ENCODE data around the gene PABPC3. TPM values are rescaled to one million over a fixed set of nuclear protein-coding genes. Genes with fewer than 3 reads are reported as not detected.

The PABPC3 gene
- total and polyA plus RNA-seq, 2 of the 8 experiments (the other 6 are each of a cell fraction or from before 2014, with no cell fraction given) = 0.18 to 0.48 TPM

GRCh38 chr13:25141042-25141441 is 45.1 kb downstream of the PABPC3 start:
- no peak for FAIRE-seq
- Histone ChIP-seq H2BK20ac (ENCODE audit: low read length) (0 out of 2 replicates have a peak overlapping the region, but pooled peaks have one; percentile 27), H3K56ac (replicated peaks; ENCODE audit: insufficient read length, low read depth, low read length) (no peak overlapping the region), H4K91ac (replicated peaks; ENCODE audit: insufficient read length, low read length) (no peak overlapping the region), H3K18ac (ENCODE audit: extremely low read depth, low read length) (no peak overlapping the region; the same call in 1 of the 2 replicates), H3K14ac (ENCODE audit: insufficient read length) (no peak overlapping the region), H2BK120ac (replicated peaks; ENCODE audit: low read depth, low read length) (no peak overlapping the region), H3K4me2 (ENCODE audit: insufficient read depth in 1 of 2, low read depth in 2 of 2, low read length in 2 of 2) (no peak overlapping the region), H3K27me3 (replicated peaks in 1 of 4; ENCODE audit: control insufficient read depth in 3 of 4, extremely low read depth in 1 of 4, insufficient read depth in 3 of 4, low read length in 3 of 4) (no peaks in the 10 kb centered on the region), H2BK12ac (ENCODE audit: low read depth, low read length) (no peak overlapping the region), H2BK15ac (ENCODE audit: low read length) (no peak overlapping the region), H3K4ac (replicated peaks; ENCODE audit: insufficient read length, low read depth, low read length) (peak overlapping the region; percentile 27), H2BK5ac (ENCODE audit: low read depth, low read length) (no peak overlapping the region), H4K20me1 (replicated peaks in 1 of 2; ENCODE audit: control insufficient read depth in 1 of 2, insufficient read depth in 2 of 2, low read length in 2 of 2) (no peaks in the 10 kb centered on the region), H3K4me1 (replicated peaks in 1 of 4; ENCODE audit: control insufficient read depth in 3 of 4, insufficient read depth in 4 of 4, low read length in 3 of 4) (peaks cover 0 to 12% (median 8%) of the 10 kb centered on the region in 4 experiments; a peak in 5 of 7 replicates), H3K79me1 (ENCODE audit: low read depth, low read length) (no peaks in the 10 kb centered on the region), H3K79me2 (ENCODE audit: control insufficient read depth in 1 of 2, insufficient read depth in 2 of 2, low read length in 2 of 2) (no peaks in the 10 kb centered on the region), H3K23me2 (ENCODE audit: low read depth, low read length) (no peaks in the 10 kb centered on the region), H4K8ac (ENCODE audit: extremely low read depth, insufficient read depth, low read length) (no peak overlapping the region), H2AFZ (ENCODE audit: low read length) (no peak overlapping the region), H3K23ac (ENCODE audit: insufficient read length) (no peak overlapping the region), H3K36me3 (ENCODE audit: control insufficient read depth in 2 of 4, insufficient read depth in 4 of 4, low read length in 3 of 4) (no peaks in the 10 kb centered on the region), H4K5ac (ENCODE audit: insufficient read length, low read depth, low read length) (no peak overlapping the region), H2AK5ac (ENCODE audit: low read depth, low read length) (no peak overlapping the region), H3K9me3 (ENCODE audit: insufficient read depth in 2 of 2, low read depth in 1 of 2, low read length in 1 of 2) (no peaks in the 10 kb centered on the region; a peak in 1 of 4 replicates), H3K9ac (replicated peaks in 1 of 4; ENCODE audit: extremely low read depth in 1 of 4, low read depth in 3 of 4, low read length in 3 of 4) (no peak overlapping the region), H3K4me3 (ENCODE audit: extremely low read depth in 1 of 4, insufficient read depth in 2 of 4, low read depth in 3 of 4, low read length in 4 of 4) (no peak overlapping the region), H3K27ac (ENCODE audit: low read depth, low read length) (no peak overlapping the region)
- no peak for DNase-seq (ENCODE audit: low read depth in 1 of 2, low spot score in 2 of 2)
- CTCF ChIA-PET (ENCODE audit: partially characterized antibody) = interaction anchor here (1.7 to 3.7 kb wide), 3 partner anchors 11 to 28 kb away, joined by 5 to 21 read pairs (median 6); no protein-coding TSS in a partner anchor
- 74% methylated on average over 5 of the region's 5 CpGs; no CpG with 5 or more reads in 1 of the 2 experiments for WGBS, 2 experiments (ENCODE audit: extremely low coverage in 1 of 2, insufficient coverage in 1 of 2, insufficient read length in 1 of 2, insufficient replicate concordance in 2 of 2, low coverage in 1 of 2, low lambda C conversion rate in 2 of 2, missing lambda C conversion rate in 1 of 2)
- TF ChIP-seq ZNF274 (IDR thresholded peaks at IDR 0.05; ENCODE audit: borderline replicate concordance, extremely low read depth, low read length) (no peak), EZH2 (IDR thresholded peaks at IDR 0.05; ENCODE audit: low read depth, low read length, severe bottlenecking) (no peak), MAX (IDR thresholded peaks at IDR 0.05) (no peak), SRF (IDR thresholded peaks at IDR 0.05; ENCODE audit: low read depth, low read length) (no peak), BRCA1 (IDR thresholded peaks at IDR 0.05; ENCODE audit: low read depth, low read length) (no peak), SP2 (IDR thresholded peaks at IDR 0.05; ENCODE audit: low read length) (no peak), EGR1 (IDR thresholded peaks at IDR 0.05; ENCODE audit: borderline replicate concordance, low read depth, low read length) (no peak), NANOG (IDR thresholded peaks at IDR 0.05; ENCODE audit: insufficient read depth, low read depth, low read length, poor library complexity, severe bottlenecking) (no peak), POLR2AphosphoS5 (IDR thresholded peaks at IDR 0.05; ENCODE audit: low read depth, low read length) (no peak), GABPA (IDR thresholded peaks at IDR 0.05; ENCODE audit: borderline replicate concordance, insufficient read depth, low read length) (no peak)
- POLR2A ChIA-PET (ENCODE audit: partially characterized antibody) = no interaction called here
